Measurements from ENCODE around the gene CDH23. TPM values are rescaled to one million over a fixed set of nuclear protein-coding genes. Genes with fewer than 3 reads are reported as not detected.

Gene CDH23
- total and polyA plus RNA-seq, 4 experiments from 2014 or later: 1.8 to 5.4 (median 3.6) TPM

GRCh38 chr10:71766717-71767419 lies 370.1 kb downstream of the CDH23 start:
- Histone ChIP-seq H3K36me3 (ENCODE audit: insufficient read depth, low read length) (peaks cover 48% of the 10 kb centered on the region), H3K27ac (ENCODE audit: low read depth, low read length) (peak overlapping the region; percentile 93), H3K9me3 (ENCODE audit: control insufficient read depth in 1 of 2, low read length in 2 of 2) (no peaks in the 10 kb centered on the region), H3K4me1 (ENCODE audit: insufficient read depth, low read length) (peaks cover 97% of the 10 kb centered on the region), H3K27me3 (ENCODE audit: insufficient read depth, low read length) (no peaks in the 10 kb centered on the region), H3K4me3 (ENCODE audit: low read length in 2 of 2) (peak overlapping the region in 1 of 2 donors; percentile 25)
- Mint-ChIP-seq H3K36me3 (peaks cover 48 to 85% of the 10 kb centered on the region in 2 donors), H3K4me3 (peak overlapping the region; percentile 68 to 95 (median 78)), H3K4me1 (peaks cover 67 to 99% (median 84%) of the 10 kb centered on the region in 4 donors), H3K9me3 (peaks cover 0 to 2% (median 0%) of the 10 kb centered on the region in 8 donors), H3K27me3 (no peaks in the 10 kb centered on the region), H3K27ac (peak overlapping the region; percentile 93 to 99 (median 95))
- ChIA-PET POLR2A (ENCODE audit: partially characterized antibody) (interaction anchor here (0.8 to 18.5 kb wide), 8 partner anchors 20 to 84 kb away, joined by 3 to 1035 read pairs (median 10); partner anchors contain the start of gene PSAP), CTCF (ENCODE audit: partially characterized antibody) (interaction anchor here (1.0 to 16.3 kb wide), 11 partner anchors 10 to 102 kb away, joined by 3 to 379 read pairs (median 5); no protein-coding TSS in a partner anchor)
- intact Hi-C loops (cut with micrococcal nuclease): no loop called here
- peak in 1 of 5 donors; percentile 29 for DNase-seq

GRCh38 chr10:71767420-71768035 lies 370.8 kb downstream of the CDH23 start:
- ChIA-PET CTCF (ENCODE audit: partially characterized antibody) (interaction anchor here (1.0 to 16.3 kb wide), 11 partner anchors 10 to 103 kb away, joined by 3 to 379 read pairs (median 5); no protein-coding TSS in a partner anchor), POLR2A (ENCODE audit: partially characterized antibody) (interaction anchor here (0.8 to 18.5 kb wide), 8 partner anchors 20 to 83 kb away, joined by 3 to 1035 read pairs (median 10); partner anchors contain the start of gene PSAP)
- no peaks in the 10 kb centered on the region for H3K27me3 Mint-ChIP-seq
- H3K36me3 Mint-ChIP-seq: peaks cover 53 to 86% of the 10 kb centered on the region in 2 donors
- H3K27ac Mint-ChIP-seq: peak overlapping the region; percentile 93 to 99 (median 97)
- H3K4me1 ChIP-seq (ENCODE audit: insufficient read depth, low read length): peaks cover 95% of the 10 kb centered on the region
- intact Hi-C loops (cut with micrococcal nuclease): loop anchor here (2.0 kb wide), 1 partner anchor 83 kb away; the partner anchor contains the start of gene PSAP
- peak overlapping the region; percentile 93 for H3K27ac ChIP-seq (ENCODE audit: low read depth, low read length)
- H3K9me3 ChIP-seq (ENCODE audit: control insufficient read depth in 1 of 2, low read length in 2 of 2): no peaks in the 10 kb centered on the region
- peak overlapping the region in 1 of 2 donors; percentile 25 for H3K4me3 ChIP-seq (ENCODE audit: low read length in 2 of 2)
- no peak for DNase-seq
- peaks cover 61 to 99% (median 80%) of the 10 kb centered on the region in 4 donors for H3K4me1 Mint-ChIP-seq
- peaks cover 0 to 2% (median 0%) of the 10 kb centered on the region in 8 donors for H3K9me3 Mint-ChIP-seq
- H3K4me3 Mint-ChIP-seq: peak overlapping the region; percentile 70 to 96 (median 88)
- no peaks in the 10 kb centered on the region for H3K27me3 ChIP-seq (ENCODE audit: insufficient read depth, low read length)
- H3K36me3 ChIP-seq (ENCODE audit: insufficient read depth, low read length): peaks cover 41% of the 10 kb centered on the region

GRCh38 chr10:71769279-71769823 lies 372.6 kb downstream of the CDH23 start:
- Histone ChIP-seq H3K27me3 (ENCODE audit: insufficient read depth, low read length) (no peaks in the 10 kb centered on the region), H3K27ac (ENCODE audit: low read depth, low read length) (peak overlapping the region; percentile 93), H3K4me1 (ENCODE audit: insufficient read depth, low read length) (peaks cover 85% of the 10 kb centered on the region), H3K36me3 (ENCODE audit: insufficient read depth, low read length) (peaks cover 24% of the 10 kb centered on the region), H3K4me3 (ENCODE audit: low read length in 2 of 2) (peak overlapping the region; percentile 84 to 95), H3K9me3 (ENCODE audit: control insufficient read depth in 1 of 2, low read length in 2 of 2) (no peaks in the 10 kb centered on the region)
- H3K4me3 Mint-ChIP-seq: peak overlapping the region; percentile 86 to 97 (median 95)
- H3K36me3 Mint-ChIP-seq: peaks cover 46 to 73% of the 10 kb centered on the region in 2 donors
- intact Hi-C loops (cut with micrococcal nuclease): loop anchor here (1.0 to 2.0 kb wide), 5 partner anchors 12 to 450 kb away; partner anchors contain the start of genes PSAP and SLC29A3
- ChIA-PET POLR2A (ENCODE audit: partially characterized antibody) (interaction anchor here (1.1 to 18.5 kb wide), 7 partner anchors 22 to 82 kb away, joined by 3 to 1035 read pairs (median 32); partner anchors contain the start of gene PSAP), CTCF (ENCODE audit: partially characterized antibody) (interaction anchor here (0.7 to 16.3 kb wide), 8 partner anchors 12 to 199 kb away, joined by 3 to 379 read pairs (median 9); no protein-coding TSS in a partner anchor)
- peaks cover 57 to 93% (median 72%) of the 10 kb centered on the region in 4 donors for H3K4me1 Mint-ChIP-seq
- peak overlapping the region; percentile 90 to 99 (median 97) for H3K27ac Mint-ChIP-seq
- DNase-seq: peak in 1 of 5 donors; percentile 74
- H3K9me3 Mint-ChIP-seq: peaks cover 0 to 2% (median 0%) of the 10 kb centered on the region in 8 donors
- no peaks in the 10 kb centered on the region for H3K27me3 Mint-ChIP-seq

- peaks cover 23% of the 10 kb centered on the region for H3K36me3 ChIP-seq (ENCODE audit: insufficient read depth, low read length)
- Mint-ChIP-seq H3K9me3 (peaks cover 0 to 2% (median 0%) of the 10 kb centered on the region in 8 donors), H3K27ac (peak overlapping the region; percentile 90 to 99 (median 97)), H3K36me3 (peaks cover 45 to 64% of the 10 kb centered on the region in 2 donors), H3K4me3 (peak overlapping the region; percentile 95 to 97 (median 95)), H3K27me3 (no peaks in the 10 kb centered on the region), H3K4me1 (peaks cover 55 to 91% (median 70%) of the 10 kb centered on the region in 4 donors)
- DNase-seq: no peak
- no peaks in the 10 kb centered on the region for H3K27me3 ChIP-seq (ENCODE audit: insufficient read depth, low read length)
- ChIA-PET POLR2A (ENCODE audit: partially characterized antibody) (interaction anchor here (1.1 to 18.5 kb wide), 5 partner anchors 9 to 74 kb away, joined by 3 to 1035 read pairs (median 83); no protein-coding TSS in a partner anchor), CTCF (ENCODE audit: partially characterized antibody) (interaction anchor here (0.7 to 16.3 kb wide), 6 partner anchors 13 to 70 kb away, joined by 3 to 379 read pairs (median 78); no protein-coding TSS in a partner anchor)
- intact Hi-C loops (cut with micrococcal nuclease): loop anchor here (10.0 kb wide), 1 partner anchor 955 kb away; the partner anchor contains the start of gene SGPL1
- peak overlapping the region; percentile 93 for H3K27ac ChIP-seq (ENCODE audit: low read depth, low read length)
- H3K4me1 ChIP-seq (ENCODE audit: insufficient read depth, low read length): peaks cover 85% of the 10 kb centered on the region
- peak overlapping the region; percentile 84 to 95 for H3K4me3 ChIP-seq (ENCODE audit: low read length in 2 of 2)
- no peaks in the 10 kb centered on the region for H3K9me3 ChIP-seq (ENCODE audit: control insufficient read depth in 1 of 2, low read length in 2 of 2)
Observed at GRCh38 chr10:71770255-71770654, 373.5 kb downstream of the CDH23 start.

- H3K36me3 Mint-ChIP-seq: peaks cover 42 to 60% of the 10 kb centered on the region in 2 donors
- Histone ChIP-seq H3K36me3 (ENCODE audit: insufficient read depth, low read length) (peaks cover 18% of the 10 kb centered on the region), H3K27me3 (ENCODE audit: insufficient read depth, low read length) (no peaks in the 10 kb centered on the region), H3K4me3 (ENCODE audit: low read length in 2 of 2) (peak overlapping the region; percentile 84 to 95), H3K27ac (ENCODE audit: low read depth, low read length) (peak overlapping the region; percentile 93), H3K9me3 (ENCODE audit: control insufficient read depth in 1 of 2, low read length in 2 of 2) (no peaks in the 10 kb centered on the region), H3K4me1 (ENCODE audit: insufficient read depth, low read length) (peaks cover 85% of the 10 kb centered on the region)
- DNase-seq: no peak
- H3K27me3 Mint-ChIP-seq: no peaks in the 10 kb centered on the region
- H3K9me3 Mint-ChIP-seq: peaks cover 0 to 2% (median 0%) of the 10 kb centered on the region in 8 donors
- peak overlapping the region; percentile 77 to 99 (median 93) for H3K27ac Mint-ChIP-seq
- ChIA-PET CTCF (ENCODE audit: partially characterized antibody) (interaction anchor here (1.1 to 16.3 kb wide), 6 partner anchors 14 to 71 kb away, joined by 3 to 379 read pairs (median 86); no protein-coding TSS in a partner anchor), POLR2A (ENCODE audit: partially characterized antibody) (interaction anchor here (1.0 to 18.5 kb wide), 6 partner anchors 9 to 394 kb away, joined by 3 to 1035 read pairs (median 60); no protein-coding TSS in a partner anchor)
- intact Hi-C loops (cut with micrococcal nuclease): loop anchor here (10.0 kb wide), 1 partner anchor 956 kb away; the partner anchor contains the start of gene SGPL1
- peak overlapping the region; percentile 95 to 97 (median 95) for H3K4me3 Mint-ChIP-seq
- H3K4me1 Mint-ChIP-seq: peaks cover 56 to 91% (median 70%) of the 10 kb centered on the region in 4 donors
Observed at GRCh38 chr10:71770789-71771188, 374.1 kb downstream of the CDH23 start.

GRCh38 chr10:71771204-71771603 lies 374.5 kb downstream of the CDH23 start:
- Histone ChIP-seq H3K4me1 (ENCODE audit: insufficient read depth, low read length) (peaks cover 85% of the 10 kb centered on the region), H3K27me3 (ENCODE audit: insufficient read depth, low read length) (no peaks in the 10 kb centered on the region), H3K36me3 (ENCODE audit: insufficient read depth, low read length) (peaks cover 14% of the 10 kb centered on the region), H3K27ac (ENCODE audit: low read depth, low read length) (peak overlapping the region; percentile 93), H3K9me3 (ENCODE audit: control insufficient read depth in 1 of 2, low read length in 2 of 2) (no peaks in the 10 kb centered on the region), H3K4me3 (ENCODE audit: low read length in 2 of 2) (peak overlapping the region; percentile 84 to 95)
- intact Hi-C loops (cut with micrococcal nuclease): loop anchor here (10.0 kb wide), 1 partner anchor 956 kb away; the partner anchor contains the start of gene SGPL1
- H3K36me3 Mint-ChIP-seq: peaks cover 42 to 56% of the 10 kb centered on the region in 2 donors
- POLR2A ChIA-PET (ENCODE audit: partially characterized antibody): interaction anchor here (1.0 to 18.5 kb wide), 6 partner anchors 24 to 394 kb away, joined by 3 to 1035 read pairs (median 72); no protein-coding TSS in a partner anchor
- peak overlapping the region; percentile 77 to 99 (median 93) for H3K27ac Mint-ChIP-seq
- H3K4me3 Mint-ChIP-seq: peak overlapping the region; percentile 95 to 97 (median 95)
- no peaks in the 10 kb centered on the region for H3K27me3 Mint-ChIP-seq
- no peak for DNase-seq
- peaks cover 60 to 91% (median 71%) of the 10 kb centered on the region in 4 donors for H3K4me1 Mint-ChIP-seq
- H3K9me3 Mint-ChIP-seq: peaks cover 0 to 2% (median 0%) of the 10 kb centered on the region in 8 donors
- CTCF ChIA-PET (ENCODE audit: partially characterized antibody): interaction anchor here (1.1 to 16.3 kb wide), 6 partner anchors 14 to 71 kb away, joined by 3 to 379 read pairs (median 86); no protein-coding TSS in a partner anchor

All from CD4-positive, alpha-beta memory T cell (primary cell).